WTC11 (cell line): Measurements from ENCODE around the gene TOGARAM2. TPM values are rescaled to one million over a fixed set of nuclear protein-coding genes. Genes with fewer than 3 reads are reported as not detected.
A peak's percentile ranks its signal among the peaks of the same experiment; 100 is the strongest.

Experiments
- ATAC-seq: fragments of 200-7000 bp; cut with Tn5 transposase; 2 replicates; pipeline ENCODE4 v1.10.0; 2021; ENCODE audit warnings: mild to moderate bottlenecking, moderate library complexity
- CTCF ChIA-PET: fragments of 300-600 bp; sonication (Branson Sonifier 250); formaldehyde crosslinking; loops from one replicate; lab custom pipeline; 2021; ENCODE audit warnings: antibody characterized with exemption; lab: Charles Lee
- POLR2A ChIA-PET: fragments of 350-600 bp; sonication (Branson Sonifier 250); formaldehyde crosslinking; loops from one replicate; lab custom pipeline; 2021; ENCODE audit warnings: antibody characterized with exemption; lab: Charles Lee
- DNase-seq: peaks from one replicate; pipeline ENCODE4 v3.0.0; 2021; ENCODE audit warnings: low spot score
- H3K27ac Mint-ChIP-seq: 2 replicates; pipeline ENCODE4 v1.8.0; 2021; ENCODE audit warnings: mixed read lengths
- H3K27me3 Mint-ChIP-seq: 2 replicates; pipeline ENCODE4 v1.8.0; 2021; ENCODE audit warnings: low read depth, mild to moderate bottlenecking, moderate library complexity, mixed read lengths
- H3K36me3 Mint-ChIP-seq: 2 replicates; pipeline ENCODE4 v1.8.0; 2021; ENCODE audit warnings: mixed read lengths
- H3K4me1 Mint-ChIP-seq: 2 replicates; pipeline ENCODE4 v1.8.0; 2022; ENCODE audit warnings: mixed read lengths
- H3K4me3 Mint-ChIP-seq: 2 replicates; pipeline ENCODE4 v1.8.0; 2021; ENCODE audit warnings: mild to moderate bottlenecking, moderate library complexity, mixed read lengths
- H3K9me3 Mint-ChIP-seq: 2 replicates; pipeline ENCODE4 v1.8.0; 2021; ENCODE audit warnings: mixed read lengths
- ARID4B ChIP-seq: sonication (generic); formaldehyde crosslinking; IDR thresholded peaks from 2 replicates; pipeline ENCODE4 v1.8.0; 2023; ENCODE audit warnings: missing genetic modification reagents, mild to moderate bottlenecking, borderline replicate concordance
- FOXJ3 ChIP-seq: sonication (generic); formaldehyde crosslinking; IDR thresholded peaks from 2 replicates; pipeline ENCODE4 v1.9.0; 2021; ENCODE audit warnings: missing genetic modification reagents, mild to moderate bottlenecking, borderline replicate concordance
- GTF2I ChIP-seq: fragments of 250-450 bp; sonication (Bioruptor Pico); conservative IDR thresholded peaks from 2 replicates; pipeline ENCODE4 v1.4.0; 2021; ENCODE audit warnings: mild to moderate bottlenecking
- RORB ChIP-seq: fragments of 250-450 bp; sonication (Bioruptor Pico); IDR thresholded peaks from 2 replicates; pipeline ENCODE4 v1.9.0; 2021; ENCODE audit warnings: mild to moderate bottlenecking
- TCF7 ChIP-seq: sonication (generic); formaldehyde crosslinking; IDR thresholded peaks from 2 replicates; pipeline ENCODE4 v1.8.0; 2022; ENCODE audit warnings: mild to moderate bottlenecking, low read depth, missing genetic modification reagents, moderate library complexity
- ZNF232 ChIP-seq: sonication (generic); formaldehyde crosslinking; IDR thresholded peaks from 2 replicates; pipeline ENCODE4 v1.8.0; 2022; ENCODE audit warnings: mild to moderate bottlenecking, missing genetic modification reagents
- ZNF416 ChIP-seq: fragments of 250-450 bp; sonication (Bioruptor Pico); IDR thresholded peaks from 2 replicates; pipeline ENCODE4 v1.9.0; 2021; ENCODE audit warnings: mild to moderate bottlenecking, inconsistent platforms
- ZNF512 ChIP-seq: sonication (generic); formaldehyde crosslinking; IDR thresholded peaks from 2 replicates; pipeline ENCODE4 v1.8.1; 2022; ENCODE audit warnings: missing genetic modification reagents, borderline replicate concordance
- total RNA-seq: library from RNA; stranded (reverse); gene quantifications from 3 replicates; pipeline ENCODE4 v1.2.3, GENCODE V29; 2021
- TF ChIP-seq, protein P1 (sequence below): fragments of 250-450 bp; sonication (Bioruptor Pico); IDR thresholded peaks from 2 replicates; pipeline ENCODE4 v1.9.0; 2021; ENCODE audit warnings: mild to moderate bottlenecking

The TOGARAM2 gene
- total RNA-seq, 1 experiment from 2014 or later, result 1.0 TPM

- Mint-ChIP-seq H3K9me3 (no peaks in the 10 kb centered on the region), H3K36me3 (no peaks in the 10 kb centered on the region), H3K4me3 (no peak overlapping the region), H3K4me1 (peaks cover 17% of the 10 kb centered on the region), H3K27me3 (no peaks in the 10 kb centered on the region)
- DNase-seq, result no peak
- no peak for ATAC-seq
- POLR2A ChIA-PET, result no interaction called here
- no peak for TF ChIP-seq ZNF512 (CRISPR knock-in tag)
- TF ChIP-seq, all 79 proteins: peak for 0
- CTCF ChIA-PET, result no interaction called here
- no peak overlapping the region for H3K27ac Mint-ChIP-seq
These were observed 65.2 kb downstream of the TOGARAM2 start for GRCh38 chr2:29046321-29046720.

GRCh38 chr2:29047083-29047845, 66.2 kb downstream of the TOGARAM2 start:
- Mint-ChIP-seq H3K4me1 (peaks cover 14% of the 10 kb centered on the region), H3K27ac (no peak overlapping the region), H3K9me3 (no peaks in the 10 kb centered on the region), H3K36me3 (no peaks in the 10 kb centered on the region), H3K27me3 (no peaks in the 10 kb centered on the region), H3K4me3 (no peak overlapping the region)
- DNase-seq (no peak), ATAC-seq (no peak)
- ChIA-PET CTCF (no interaction called here), POLR2A (no interaction called here)
- TF ChIP-seq TCF7 (CRISPR knock-in tag) (no peak), GTF2I (CRISPR knock-in tag) (no peak), FOXJ3 (CRISPR knock-in tag) (no peak)

- H3K36me3 Mint-ChIP-seq, result no peaks in the 10 kb centered on the region
- H3K4me3 Mint-ChIP-seq, result no peak overlapping the region
- H3K27ac Mint-ChIP-seq, result no peak overlapping the region
- no peaks in the 10 kb centered on the region for H3K27me3 Mint-ChIP-seq
- ChIA-PET POLR2A (no interaction called here), CTCF (no interaction called here)
- TF ChIP-seq ZNF416 (CRISPR knock-in tag), result no peak
- TF ChIP-seq, protein P1, sequence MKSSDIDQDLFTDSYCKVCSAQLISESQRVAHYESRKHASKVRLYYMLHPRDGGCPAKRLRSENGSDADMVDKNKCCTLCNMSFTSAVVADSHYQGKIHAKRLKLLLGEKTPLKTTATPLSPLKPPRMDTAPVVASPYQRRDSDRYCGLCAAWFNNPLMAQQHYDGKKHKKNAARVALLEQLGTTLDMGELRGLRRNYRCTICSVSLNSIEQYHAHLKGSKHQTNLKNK, result no peak
- no peaks in the 10 kb centered on the region for H3K9me3 Mint-ChIP-seq
- no peak for ATAC-seq
- DNase-seq, result no peak
- peaks cover 19% of the 10 kb centered on the region for H3K4me1 Mint-ChIP-seq
These were observed 69.5 kb downstream of the TOGARAM2 start for GRCh38 chr2:29050591-29050990.

GRCh38 chr2:29051730-29052129, 70.6 kb downstream of the TOGARAM2 start:
- CTCF ChIA-PET, result no interaction called here
- Mint-ChIP-seq H3K9me3 (no peaks in the 10 kb centered on the region), H3K27ac (no peak overlapping the region), H3K27me3 (no peaks in the 10 kb centered on the region), H3K4me1 (peaks cover 19% of the 10 kb centered on the region), H3K4me3 (no peak overlapping the region), H3K36me3 (no peaks in the 10 kb centered on the region)
- POLR2A ChIA-PET, result no interaction called here
- DNase-seq, result no peak
- TF ChIP-seq ZNF232 (CRISPR knock-in tag), result no peak
- ATAC-seq, result no peak

DNA sequence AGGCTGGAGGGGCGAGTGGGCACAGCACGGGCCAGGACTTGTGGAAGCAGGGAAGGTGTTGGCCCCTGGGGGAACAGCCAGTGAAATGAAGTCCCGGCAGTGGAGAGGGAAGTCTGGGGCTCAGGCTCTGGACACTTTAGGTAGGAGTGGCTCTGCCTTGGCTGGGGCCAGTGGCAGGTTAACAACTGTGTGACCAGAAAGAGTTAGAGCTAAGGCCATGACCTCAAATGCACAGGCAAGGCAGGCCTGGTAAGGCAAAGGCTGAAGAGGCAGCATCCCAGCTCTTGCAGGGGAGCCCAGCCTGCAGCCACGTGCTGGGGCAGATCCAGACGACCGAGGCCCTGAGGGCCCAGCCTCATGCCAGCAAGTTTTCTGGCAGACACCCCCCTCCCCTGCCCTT, 71.7 kb downstream of the TOGARAM2 start:
- DNase-seq (no peak), ATAC-seq (peak; percentile 14)
- Mint-ChIP-seq H3K27me3 (no peaks in the 10 kb centered on the region), H3K4me3 (no peak overlapping the region), H3K4me1 (peaks cover 19% of the 10 kb centered on the region), H3K36me3 (no peaks in the 10 kb centered on the region), H3K27ac (peak overlapping the region; percentile 78; the same call in 1 of the 2 replicates), H3K9me3 (no peaks in the 10 kb centered on the region)
- CTCF ChIA-PET, result no interaction called here
- POLR2A ChIA-PET, result no interaction called here
- TF ChIP-seq ARID4B (no peak), RORB (CRISPR knock-in tag) (no peak)
